ENCODE results near the gene SPART.

DNA sequence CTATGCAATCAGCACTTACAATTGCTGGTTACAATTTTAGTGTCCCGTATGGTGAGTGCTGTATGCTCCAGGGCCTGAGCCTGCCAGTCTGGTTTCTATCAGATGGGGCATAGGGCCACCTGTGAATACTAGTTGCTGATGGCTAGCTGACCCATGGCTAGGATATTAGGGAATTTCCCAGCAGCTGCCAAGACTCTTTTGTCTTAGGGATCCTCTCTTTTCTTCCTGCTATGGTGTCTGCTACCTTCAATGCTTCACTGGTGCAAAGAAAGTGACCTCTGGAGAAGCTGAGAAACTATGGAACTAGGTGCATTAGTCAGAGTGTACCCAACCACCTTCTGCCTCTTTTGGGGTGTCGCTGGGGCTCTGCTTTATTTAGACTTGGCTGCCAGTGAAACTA is 60.2 kb downstream of the SPART start:
- TF ChIP-seq ZNF23 (CRISPR knock-in tag; IDR thresholded peaks at IDR 0.05) (no peak), EZH2 (IDR thresholded peaks at IDR 0.05; ENCODE audit: borderline replicate concordance, low read depth, low read length) (no peak), TEAD4 (IDR thresholded peaks at IDR 0.05; ENCODE audit: low read length) (no peak), TEAD4 (CRISPR knock-in tag; IDR thresholded peaks at IDR 0.05; ENCODE audit: borderline replicate concordance) (no peak), HNRNPH1 (optimal IDR thresholded peaks at IDR 0.05; ENCODE audit: low read depth, low read length) (no peak), SIN3B (IDR thresholded peaks at IDR 0.05; ENCODE audit: low read depth) (no peak), KDM4B (IDR thresholded peaks at IDR 0.05; ENCODE audit: borderline replicate concordance in 2 of 2, low read depth in 1 of 2) (no peak)
- TF ChIP-seq, protein P1, sequence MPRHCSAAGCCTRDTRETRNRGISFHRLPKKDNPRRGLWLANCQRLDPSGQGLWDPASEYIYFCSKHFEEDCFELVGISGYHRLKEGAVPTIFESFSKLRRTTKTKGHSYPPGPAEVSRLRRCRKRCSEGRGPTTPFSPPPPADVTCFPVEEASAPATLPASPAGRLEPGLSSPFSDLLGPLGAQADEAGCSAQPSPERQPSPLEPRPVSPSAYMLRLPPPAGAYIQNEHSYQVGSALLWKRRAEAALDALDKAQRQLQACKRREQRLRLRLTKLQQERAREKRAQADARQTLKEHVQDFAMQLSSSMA (CRISPR knock-in tag; IDR thresholded peaks at IDR 0.05): no peak

All from K562 (cell line).